HG02759 (cell line): Measurements from ENCODE around the gene KRTAP2-4.
"Not testable (repeated sequence)": the region's sequence is repeated elsewhere in the genome, so short reads cannot be mapped to it uniquely, and the experiment has no call there.

Experiments used
- ATAC-seq: cut with Tn5 transposase; IDR thresholded peaks from one replicate; pipeline ENCODE4 v1.9.1; 2021; ENCODE audit warnings: mild to moderate bottlenecking, moderate library complexity; ENCODE audit not compliant: unreplicated experiment

Gene KRTAP2-4

GRCh38 chr17:41071606-41072360, 6.1 kb upstream of the KRTAP2-4 start:
- ATAC-seq: no peak

- no peak for ATAC-seq
These were observed 3.4 kb upstream of the KRTAP2-4 start for GRCh38 chr17:41069031-41069430.

- no peak for ATAC-seq
These were observed 1.6 kb upstream of the KRTAP2-4 start for GRCh38 chr17:41067281-41067680.

- ATAC-seq: not testable (repeated sequence)
These were observed 526 bp downstream of the KRTAP2-4 start for GRCh38 chr17:41065016-41065689.

- ATAC-seq: no peak
These were observed 1.4 kb downstream of the KRTAP2-4 start for GRCh38 chr17:41064301-41064700.

- no peak for ATAC-seq
These were observed 2.2 kb downstream of the KRTAP2-4 start for GRCh38 chr17:41063449-41063848.

- ATAC-seq: no peak
These were observed 3.7 kb downstream of the KRTAP2-4 start for GRCh38 chr17:41061964-41062363.

GRCh38 chr17:41060052-41060604, 5.6 kb downstream of the KRTAP2-4 start, which contains the start of gene KRTAP2-3:
Gene KRTAP2-3 (minus strand): TSS chr17:41060114. CDS start chr17:41060050, 64 bp downstream.
- no peak for ATAC-seq

- ATAC-seq: not testable (repeated sequence)
These were observed 6.2 kb downstream of the KRTAP2-4 start for GRCh38 chr17:41059276-41060051.

- no peak for ATAC-seq
These were observed 6.9 kb downstream of the KRTAP2-4 start for GRCh38 chr17:41058741-41059140.

- no peak for ATAC-seq
These were observed 8.1 kb downstream of the KRTAP2-4 start for GRCh38 chr17:41057547-41057946.

- not testable (repeated sequence) for ATAC-seq
These were observed 10.5 kb downstream of the KRTAP2-4 start, which contains the start of gene KRTAP2-2 for GRCh38 chr17:41055130-41055529. Gene KRTAP2-2 (minus strand): TSS chr17:41055230. CDS start chr17:41055211, 19 bp downstream.

- ATAC-seq: not testable (repeated sequence)
These were observed 11.1 kb downstream of the KRTAP2-4 start for GRCh38 chr17:41054556-41054955.

GRCh38 chr17:41054025-41054424, 11.7 kb downstream of the KRTAP2-4 start:
- no peak for ATAC-seq

- ATAC-seq: no peak
These were observed 13.1 kb downstream of the KRTAP2-4 start for GRCh38 chr17:41052566-41052965.

GRCh38 chr17:41049110-41049509, 16.6 kb downstream of the KRTAP2-4 start:
- ATAC-seq: no peak

- ATAC-seq: no peak
These were observed 17.2 kb downstream of the KRTAP2-4 start for GRCh38 chr17:41048441-41048840.

- ATAC-seq: not testable (repeated sequence)
These were observed 18.8 kb downstream of the KRTAP2-4 start, which contains the start of gene KRTAP2-1 for GRCh38 chr17:41046735-41047465. Gene KRTAP2-1 (minus strand): TSS chr17:41047316. CDS start chr17:41047267, 49 bp downstream.

GRCh38 chr17:41042953-41043352, 22.7 kb downstream of the KRTAP2-4 start:
- no peak for ATAC-seq
